ENCODE measurements around the gene DOCK10. TPM values are rescaled to one million over a fixed set of nuclear protein-coding genes. Genes with fewer than 3 reads are reported as not detected.
A peak's percentile ranks its signal among the peaks of the same experiment; 100 is the strongest.
"Not testable (repeated sequence)": the region's sequence is repeated elsewhere in the genome, so short reads cannot be mapped to it uniquely, and the experiment has no call there.

The DOCK10 gene
- polyA plus RNA-seq, 3 donors, result 10.8 to 13.7 (median 10.8) TPM

GRCh38 chr2:224951723-224952481 is 90.4 kb downstream of the DOCK10 start:
- no peak for DNase-seq (ENCODE audit: low read depth in 3 of 3, low spot score in 2 of 3)

- DNase-seq (ENCODE audit: low read depth in 3 of 3, low spot score in 2 of 3), result no peak
Observed at GRCh38 chr2:224948859-224949258, 93.4 kb downstream of the DOCK10 start.

GRCh38 chr2:224948005-224948404 is 94.3 kb downstream of the DOCK10 start:
- DNase-seq (ENCODE audit: low read depth in 3 of 3, low spot score in 2 of 3), result no peak

GRCh38 chr2:224947566-224947965 is 94.7 kb downstream of the DOCK10 start:
- DNase-seq (ENCODE audit: low read depth in 3 of 3, low spot score in 2 of 3), result no peak

- no peak for DNase-seq (ENCODE audit: low read depth in 3 of 3, low spot score in 2 of 3)
Observed at GRCh38 chr2:224946895-224947294, 95.4 kb downstream of the DOCK10 start.

- DNase-seq (ENCODE audit: low read depth in 3 of 3, low spot score in 2 of 3), result no peak
Observed at GRCh38 chr2:224944707-224945547, 97.3 kb downstream of the DOCK10 start.

GRCh38 chr2:224943601-224944041 is 98.6 kb downstream of the DOCK10 start:
- DNase-seq (ENCODE audit: low read depth in 3 of 3, low spot score in 2 of 3), result not testable (repeated sequence)

- DNase-seq (ENCODE audit: low read depth in 3 of 3, low spot score in 2 of 3), result no peak
Observed at GRCh38 chr2:224941960-224942359, 100.3 kb downstream of the DOCK10 start.

- DNase-seq (ENCODE audit: low read depth in 3 of 3, low spot score in 2 of 3), result no peak
Observed at GRCh38 chr2:224940618-224941017, 101.7 kb downstream of the DOCK10 start.

GRCh38 chr2:224938651-224939182 is 103.6 kb downstream of the DOCK10 start:
- peak in 2 of 3 donors; percentile 23 to 36 for DNase-seq (ENCODE audit: low read depth in 3 of 3, low spot score in 2 of 3)

GRCh38 chr2:224937887-224938286 is 104.4 kb downstream of the DOCK10 start:
- no peak for DNase-seq (ENCODE audit: low read depth in 3 of 3, low spot score in 2 of 3)

GRCh38 chr2:224934526-224935188 is 107.6 kb downstream of the DOCK10 start:
- peak in 1 of 3 donors; percentile 31 for DNase-seq (ENCODE audit: low read depth in 3 of 3, low spot score in 2 of 3)

GRCh38 chr2:224933431-224933830 is 108.8 kb downstream of the DOCK10 start:
- no peak for DNase-seq (ENCODE audit: low read depth in 3 of 3, low spot score in 2 of 3)

GRCh38 chr2:224932522-224932921 is 109.7 kb downstream of the DOCK10 start:
- DNase-seq (ENCODE audit: low read depth in 3 of 3, low spot score in 2 of 3), result no peak

GRCh38 chr2:224931956-224932355 is 110.3 kb downstream of the DOCK10 start:
- DNase-seq (ENCODE audit: low read depth in 3 of 3, low spot score in 2 of 3), result no peak

GRCh38 chr2:224930990-224931389 is 111.3 kb downstream of the DOCK10 start:
- no peak for DNase-seq (ENCODE audit: low read depth in 3 of 3, low spot score in 2 of 3)

GRCh38 chr2:224930124-224930523 is 112.1 kb downstream of the DOCK10 start:
- no peak for DNase-seq (ENCODE audit: low read depth in 3 of 3, low spot score in 2 of 3)

GRCh38 chr2:224929512-224929911 is 112.8 kb downstream of the DOCK10 start:
- DNase-seq (ENCODE audit: low read depth in 3 of 3, low spot score in 2 of 3), result no peak

- DNase-seq (ENCODE audit: low read depth in 3 of 3, low spot score in 2 of 3), result no peak
Observed at GRCh38 chr2:224927646-224928173, 114.6 kb downstream of the DOCK10 start.

- no peak for DNase-seq (ENCODE audit: low read depth in 3 of 3, low spot score in 2 of 3)
Observed at GRCh38 chr2:224927011-224927410, 115.3 kb downstream of the DOCK10 start.

GRCh38 chr2:224925810-224926100 is 116.5 kb downstream of the DOCK10 start:
- no peak for DNase-seq (ENCODE audit: low read depth in 3 of 3, low spot score in 2 of 3)
